Endothelial cell of umbilical vein (primary cell): ENCODE data around the gene CROT.

ENCODE experiments used
- GATA2 ChIP-seq: IDR thresholded peaks from 2 replicates; pipeline ENCODE4 v1.7.0; 2011; ENCODE audit warnings: low read depth, mild to moderate bottlenecking, moderate library complexity, mixed read lengths, low read length; ENCODE audit not compliant: insufficient read length, insufficient read depth
- MYC ChIP-seq: IDR thresholded peaks from one replicate; pipeline ENCODE4 v1.6.1; 2011; ENCODE audit warnings: mild to moderate bottlenecking, low read depth, low read length
- POLR2A ChIP-seq: IDR thresholded peaks from 2 replicates; pipeline ENCODE4 v1.6.1; 2012; ENCODE audit warnings: low read depth, mild to moderate bottlenecking, control low read depth, low read length
- POLR2AphosphoS5 ChIP-seq: IDR thresholded peaks from 2 replicates; pipeline ENCODE4 v1.6.1; 2012; ENCODE audit warnings: low read depth, mild to moderate bottlenecking, control low read depth, low read length, moderate library complexity; ENCODE audit not compliant: insufficient read depth
- TF ChIP-seq, protein P1 (sequence below), 2 donors: IDR thresholded peaks; 1 replicate in 1 of 2; 2 replicates in 1 of 2; pipeline ENCODE4 v1.5.1; 2011; ENCODE audit warnings: low read length in 2 of 2, mild to moderate bottlenecking in 2 of 2, moderate library complexity in 2 of 2, control low read depth in 1 of 2, inconsistent platforms in 1 of 2, low read depth in 1 of 2; ENCODE audit not compliant: insufficient read depth in 1 of 2; ENCODE audit errors: extremely low read depth in 1 of 2

DNA sequence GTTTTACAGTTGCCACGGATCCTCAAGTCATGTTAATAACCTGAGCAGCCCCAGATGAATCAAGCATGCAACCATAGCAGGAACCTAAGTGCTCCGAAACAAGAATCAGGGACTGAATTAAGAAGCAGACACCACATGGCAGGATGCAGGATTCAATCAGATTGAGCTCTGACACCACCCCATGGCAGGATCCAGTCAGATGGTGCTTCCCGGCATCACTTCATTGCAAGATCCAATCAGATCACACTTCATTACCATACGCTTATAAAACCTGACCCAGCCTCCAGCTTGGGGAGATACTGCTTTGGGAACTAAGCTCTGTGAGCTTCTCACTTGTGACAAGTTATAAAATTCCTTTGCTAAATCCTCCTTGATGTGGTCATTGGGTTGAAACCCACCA lies 74.7 kb downstream of the CROT start:
- TF ChIP-seq GATA2 (no peak), POLR2A (no peak), MYC (no peak), POLR2AphosphoS5 (no peak)
- TF ChIP-seq, protein P1, sequence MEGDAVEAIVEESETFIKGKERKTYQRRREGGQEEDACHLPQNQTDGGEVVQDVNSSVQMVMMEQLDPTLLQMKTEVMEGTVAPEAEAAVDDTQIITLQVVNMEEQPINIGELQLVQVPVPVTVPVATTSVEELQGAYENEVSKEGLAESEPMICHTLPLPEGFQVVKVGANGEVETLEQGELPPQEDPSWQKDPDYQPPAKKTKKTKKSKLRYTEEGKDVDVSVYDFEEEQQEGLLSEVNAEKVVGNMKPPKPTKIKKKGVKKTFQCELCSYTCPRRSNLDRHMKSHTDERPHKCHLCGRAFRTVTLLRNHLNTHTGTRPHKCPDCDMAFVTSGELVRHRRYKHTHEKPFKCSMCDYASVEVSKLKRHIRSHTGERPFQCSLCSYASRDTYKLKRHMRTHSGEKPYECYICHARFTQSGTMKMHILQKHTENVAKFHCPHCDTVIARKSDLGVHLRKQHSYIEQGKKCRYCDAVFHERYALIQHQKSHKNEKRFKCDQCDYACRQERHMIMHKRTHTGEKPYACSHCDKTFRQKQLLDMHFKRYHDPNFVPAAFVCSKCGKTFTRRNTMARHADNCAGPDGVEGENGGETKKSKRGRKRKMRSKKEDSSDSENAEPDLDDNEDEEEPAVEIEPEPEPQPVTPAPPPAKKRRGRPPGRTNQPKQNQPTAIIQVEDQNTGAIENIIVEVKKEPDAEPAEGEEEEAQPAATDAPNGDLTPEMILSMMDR (IDR thresholded peaks at IDR 0.05; ENCODE audit: extremely low read depth in 1 of 2, insufficient read depth in 1 of 2, low read depth in 1 of 2, low read length in 2 of 2) = no peak
